K562 (cell line): ENCODE results near the gene SLC8A1. TPM values are rescaled to one million over a fixed set of nuclear protein-coding genes. Genes with fewer than 3 reads are reported as not detected.

Experiments used
- ATAC-seq: fragments of 200-7000 bp; cut with Tn5 transposase; 3 replicates; pipeline ENCODE4 v1.9.1; 2020; ENCODE audit warnings: moderate library complexity
- BruUV-seq: library from RNA; stranded (reverse); fragments of 400-500 nt; replicated peaks from 2 replicates; lab custom pipeline; 2021; lab: Mats Ljungman, UMichigan
- CTCF ChIA-PET: fragments of 300-600 bp; formaldehyde crosslinking; extraction: SDS; loops from one replicate; lab custom pipeline; 2021; ENCODE audit warnings: low intra/inter-chr PET ratio; lab: Yijun Ruan, JAX
- POLR2A ChIA-PET: fragments of 300-600, 350-650 bp; sonication (Branson Sonifier 250); formaldehyde crosslinking; extraction: SDS; loops from one replicate; lab custom pipeline; 2021; ENCODE audit warnings: antibody characterized with exemption, inconsistent platforms; lab: Yijun Ruan, JAX
- DNase-seq, 4 experiments: peaks; one replicate each; pipeline versions ENCODE4 v3.0.0 to v3.0.0-alpha.2; 2011 to 2018; ENCODE audit warnings: low spot score in 3 of 4, mixed read lengths in 3 of 4; ENCODE audit errors: extremely low read depth in 1 of 4
- FAIRE-seq: peaks from 2 replicates; lab custom pipeline; 2011; peaks lifted over from hg19 to GRCh38; lab: Jason Lieb, UNC
- H2AFZ ChIP-seq: 2 replicates; pipeline ENCODE4 v1.6.0; 2011; ENCODE audit warnings: low read depth, low read length, control low read depth, inconsistent platforms
- H3K27ac ChIP-seq: fragments of 200-600 bp; 3 replicates; pipeline ENCODE4 v1.8.0; 2011; ENCODE audit warnings: low read depth, mild to moderate bottlenecking, control low read depth, inconsistent platforms, low read length, moderate library complexity, mixed read lengths; ENCODE audit errors: extremely low read depth
- H3K27me3 ChIP-seq, 2 experiments: fragments of 300-600 bp in 1 of 2; 2 replicates in 1 of 2; 3 replicates in 1 of 2; pipeline versions ENCODE4 v1.6.0 to v1.8.0; 2011; ENCODE audit warnings: inconsistent platforms in 2 of 2, low read length in 2 of 2, mild to moderate bottlenecking in 1 of 2, mixed read lengths in 1 of 2, moderate library complexity in 1 of 2; ENCODE audit not compliant: control insufficient read depth in 2 of 2, insufficient read depth in 2 of 2
- H3K36me3 ChIP-seq: fragments of 300-600 bp; 3 replicates; pipeline ENCODE4 v1.8.0; 2011; ENCODE audit warnings: mild to moderate bottlenecking, low read length, inconsistent platforms; ENCODE audit not compliant: control insufficient read depth, insufficient read depth
- H3K4me1 ChIP-seq, 2 experiments: fragments of 200-600 bp in 1 of 2; replicated peaks in 1 of 2; 2 replicates in 1 of 2; 3 replicates in 1 of 2; pipeline versions ENCODE4 v1.5.1 to v1.8.0; 2011; ENCODE audit warnings: inconsistent platforms in 2 of 2, low read length in 2 of 2, mild to moderate bottlenecking in 1 of 2, mixed read lengths in 1 of 2, moderate library complexity in 1 of 2; ENCODE audit not compliant: control insufficient read depth in 2 of 2, insufficient read depth in 2 of 2
- H3K4me2 ChIP-seq: 2 replicates; pipeline ENCODE4 v1.6.1; 2011; ENCODE audit warnings: low read length, control low read depth, inconsistent platforms, mixed read lengths; ENCODE audit not compliant: insufficient read depth
- H3K4me3 ChIP-seq: fragments of 200-600 bp; sonication (generic), shearing (Covaris generic); 2 replicates; pipeline ENCODE4 v1.5.1; 2016; ENCODE audit warnings: control low read depth, inconsistent platforms
- H3K79me2 ChIP-seq: fragments of 200-600 bp; 3 replicates; pipeline ENCODE4 v1.8.0; 2011; ENCODE audit warnings: low read length, inconsistent platforms; ENCODE audit not compliant: control insufficient read depth, insufficient read depth
- H3K9ac ChIP-seq, 2 experiments: 2 replicates each; pipeline versions ENCODE4 v1.6.0 to v1.6.1; 2011; ENCODE audit warnings: low read depth in 2 of 2, low read length in 2 of 2, control low read depth in 1 of 2, inconsistent platforms in 1 of 2, mild to moderate bottlenecking in 1 of 2, mixed read lengths in 1 of 2; ENCODE audit not compliant: insufficient read depth in 1 of 2
- H3K9me1 ChIP-seq: one replicate; pipeline ENCODE4 v1.6.0; 2011; ENCODE audit warnings: inconsistent platforms, mild to moderate bottlenecking, low read length, moderate library complexity; ENCODE audit not compliant: control insufficient read depth, insufficient read depth
- H3K9me3 ChIP-seq: replicated peaks from 2 replicates; pipeline ENCODE4 v1.5.1; 2011; ENCODE audit warnings: low read depth, low read length, inconsistent platforms; ENCODE audit not compliant: control insufficient read depth, insufficient read depth
- H4K20me1 ChIP-seq: replicated peaks from 2 replicates; pipeline ENCODE4 v1.6.1; 2011; ENCODE audit warnings: low read length, inconsistent platforms, mixed read lengths; ENCODE audit not compliant: control insufficient read depth, insufficient read depth
- CBX2 ChIP-seq: fragments of 200-600 bp; sonication (generic); IDR thresholded peaks from one replicate; pipeline ENCODE4 v1.6.1; 2012; ENCODE audit warnings: mild to moderate bottlenecking, low read length, inconsistent platforms; ENCODE audit not compliant: insufficient read depth, poor library complexity, severe bottlenecking
- CREM ChIP-seq: IDR thresholded peaks from 2 replicates; pipeline ENCODE4 v1.6.1; 2014; ENCODE audit warnings: antibody characterized with exemption, low read depth
- HMG20B ChIP-seq: fragments of 250-450 bp; sonication (Bioruptor Pico); IDR thresholded peaks from 2 replicates; pipeline ENCODE4 v1.5.0; 2021; ENCODE audit warnings: mild to moderate bottlenecking
- HNRNPLL ChIP-seq: fragments of 200-400 bp; formaldehyde crosslinking; IDR thresholded peaks from 2 replicates; pipeline ENCODE4 v1.6.1; 2017; ENCODE audit warnings: low read length, low read depth, mild to moderate bottlenecking; ENCODE audit not compliant: poor library complexity, severe bottlenecking
- NCOA2 ChIP-seq, 2 experiments: fragments of 450-650 bp; IDR thresholded peaks; 2 replicates each; pipeline ENCODE4 v1.6.1; 2018; ENCODE audit warnings: mild to moderate bottlenecking in 2 of 2, moderate library complexity in 1 of 2; ENCODE audit not compliant: partially characterized antibody in 2 of 2
- SRSF9 ChIP-seq: fragments of 200-400 bp; formaldehyde crosslinking; IDR thresholded peaks from 2 replicates; pipeline ENCODE4 v1.6.1; 2017; ENCODE audit warnings: low read depth, low read length, borderline replicate concordance
- ZNF146 ChIP-seq: IDR thresholded peaks from one replicate; pipeline ENCODE4 v1.6.1; 2018; ENCODE audit warnings: missing compliant biosample characterization; ENCODE audit not compliant: unreplicated experiment
- WGBS: fragments of 100-300 bp; shearing (Covaris generic); methylation state at CpG from one replicate; pipeline ENCODE4 v1.1.6; 2016; ENCODE audit warnings: low coverage, mixed read lengths; ENCODE audit not compliant: insufficient coverage; ENCODE audit errors: missing lambda C conversion rate; 5-methylcytosine and 5-hydroxymethylcytosine counted together
- in situ Hi-C: fragments of 300-500 bp; cut with MboI; formaldehyde crosslinking; loops from 4 replicates; pipeline ENCODE4 v1.15.0; 2018; ENCODE audit warnings: inconsistent platforms, mixed read lengths
- intact Hi-C: fragments of 100-400 bp; cut with micrococcal nuclease; formaldehyde crosslinking; loops from 2 replicates; pipeline ENCODE4 v1.14.2; 2022
- polyA plus RNA-seq, 8 experiments: library from polyadenylated mRNA; depleted of rRNA in 4 of 8; stranded (reverse) in 5 of 8; unstranded in 3 of 8; fragments of >200 nt; fragmentation: Nextera tagmentation in 2 of 8; fragmentation: Illumina TruSeq in 1 of 8; extraction: Ambion mirVana in 2 of 8; extraction: Trizol in 1 of 8; gene quantifications; 2 replicates each; pipeline versions ENCODE4 v1.2.1 to v1.2.3, GENCODE V29; 2011 to 2014; ENCODE audit warnings: inconsistent platforms in 1 of 8, missing spikeins in 1 of 8
- total RNA-seq, 7 experiments: library from RNA; depleted of rRNA in 6 of 7; stranded (reverse); fragments of >200 nt in 6 of 7; fragmentation: Illumina TruSeq in 2 of 7; extraction: Trizol in 2 of 7; gene quantifications; 2 replicates each; pipeline versions ENCODE4 v1.2.1 to v1.2.3, GENCODE V29; 2011 to 2021; ENCODE audit warnings: low replicate concordance in 1 of 7
- TF ChIP-seq, protein P1 (sequence below): fragments of 250-450 bp; sonication (Bioruptor Pico); IDR thresholded peaks from 2 replicates; pipeline ENCODE4 v1.9.0; 2021; ENCODE audit warnings: mild to moderate bottlenecking, inconsistent platforms
- TF ChIP-seq, protein P2 (sequence below): fragments of 450-650 bp; IDR thresholded peaks from 2 replicates; pipeline ENCODE4 v1.6.1; 2016; ENCODE audit warnings: mild to moderate bottlenecking, moderate library complexity

The SLC8A1 gene
- total and polyA plus RNA-seq, 9 of the 15 experiments (the other 6 are each of a cell fraction or from before 2014, with no cell fraction given), result not detected

DNA sequence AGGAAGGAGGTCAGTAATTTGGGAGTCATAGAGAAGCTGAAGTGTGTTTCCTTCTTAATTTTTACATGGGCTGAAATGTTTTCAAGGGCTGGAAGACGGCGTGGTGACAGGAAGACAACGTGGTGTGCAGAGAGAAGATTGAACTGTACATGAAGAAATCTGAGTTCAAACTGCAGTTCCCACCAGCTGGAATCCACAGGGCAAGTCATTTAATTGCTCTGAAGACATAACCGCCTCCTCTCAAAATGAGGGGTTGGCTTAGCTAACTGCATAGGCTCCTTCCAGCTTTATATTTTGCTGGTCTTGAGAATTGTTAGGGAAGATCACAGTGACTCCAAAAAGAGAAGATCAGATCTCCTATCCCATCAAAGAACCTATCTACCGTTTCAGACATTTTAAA is 103.9 kb downstream of the SLC8A1 start:
- H3K4me1 ChIP-seq, result no peaks in the 10 kb centered on the region
- FAIRE-seq (no peak), ATAC-seq (no peak), DNase-seq (no peak)
- no peaks in the 10 kb centered on the region for H3K9me1 ChIP-seq
- no peaks in the 10 kb centered on the region for H4K20me1 ChIP-seq
- intact Hi-C loops (no loop called here), in situ Hi-C loops (no loop called here)
- H3K27me3 ChIP-seq, result no peaks in the 10 kb centered on the region
- H3K4me3 ChIP-seq, result no peak overlapping the region
- H3K79me2 ChIP-seq, result no peaks in the 10 kb centered on the region
- CTCF ChIA-PET, result no interaction called here
- no peak for TF ChIP-seq HNRNPLL
- TF ChIP-seq CREM, result no peak
- TF ChIP-seq ZNF146, result no peak
- no peak for TF ChIP-seq NCOA2 (IDR thresholded peaks at IDR 0.05; ENCODE audit: partially characterized antibody in 2 of 2)
- TF ChIP-seq, protein P1, sequence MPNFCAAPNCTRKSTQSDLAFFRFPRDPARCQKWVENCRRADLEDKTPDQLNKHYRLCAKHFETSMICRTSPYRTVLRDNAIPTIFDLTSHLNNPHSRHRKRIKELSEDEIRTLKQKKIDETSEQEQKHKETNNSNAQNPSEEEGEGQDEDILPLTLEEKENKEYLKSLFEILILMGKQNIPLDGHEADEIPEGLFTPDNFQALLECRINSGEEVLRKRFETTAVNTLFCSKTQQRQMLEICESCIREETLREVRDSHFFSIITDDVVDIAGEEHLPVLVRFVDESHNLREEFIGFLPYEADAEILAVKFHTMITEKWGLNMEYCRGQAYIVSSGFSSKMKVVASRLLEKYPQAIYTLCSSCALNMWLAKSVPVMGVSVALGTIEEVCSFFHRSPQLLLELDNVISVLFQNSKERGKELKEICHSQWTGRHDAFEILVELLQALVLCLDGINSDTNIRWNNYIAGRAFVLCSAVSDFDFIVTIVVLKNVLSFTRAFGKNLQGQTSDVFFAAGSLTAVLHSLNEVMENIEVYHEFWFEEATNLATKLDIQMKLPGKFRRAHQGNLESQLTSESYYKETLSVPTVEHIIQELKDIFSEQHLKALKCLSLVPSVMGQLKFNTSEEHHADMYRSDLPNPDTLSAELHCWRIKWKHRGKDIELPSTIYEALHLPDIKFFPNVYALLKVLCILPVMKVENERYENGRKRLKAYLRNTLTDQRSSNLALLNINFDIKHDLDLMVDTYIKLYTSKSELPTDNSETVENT, result no peak
- no peak for TF ChIP-seq HMG20B (CRISPR knock-in tag)
- TF ChIP-seq CBX2, result no peak
- no peak for TF ChIP-seq SRSF9
- TF ChIP-seq, protein P2, sequence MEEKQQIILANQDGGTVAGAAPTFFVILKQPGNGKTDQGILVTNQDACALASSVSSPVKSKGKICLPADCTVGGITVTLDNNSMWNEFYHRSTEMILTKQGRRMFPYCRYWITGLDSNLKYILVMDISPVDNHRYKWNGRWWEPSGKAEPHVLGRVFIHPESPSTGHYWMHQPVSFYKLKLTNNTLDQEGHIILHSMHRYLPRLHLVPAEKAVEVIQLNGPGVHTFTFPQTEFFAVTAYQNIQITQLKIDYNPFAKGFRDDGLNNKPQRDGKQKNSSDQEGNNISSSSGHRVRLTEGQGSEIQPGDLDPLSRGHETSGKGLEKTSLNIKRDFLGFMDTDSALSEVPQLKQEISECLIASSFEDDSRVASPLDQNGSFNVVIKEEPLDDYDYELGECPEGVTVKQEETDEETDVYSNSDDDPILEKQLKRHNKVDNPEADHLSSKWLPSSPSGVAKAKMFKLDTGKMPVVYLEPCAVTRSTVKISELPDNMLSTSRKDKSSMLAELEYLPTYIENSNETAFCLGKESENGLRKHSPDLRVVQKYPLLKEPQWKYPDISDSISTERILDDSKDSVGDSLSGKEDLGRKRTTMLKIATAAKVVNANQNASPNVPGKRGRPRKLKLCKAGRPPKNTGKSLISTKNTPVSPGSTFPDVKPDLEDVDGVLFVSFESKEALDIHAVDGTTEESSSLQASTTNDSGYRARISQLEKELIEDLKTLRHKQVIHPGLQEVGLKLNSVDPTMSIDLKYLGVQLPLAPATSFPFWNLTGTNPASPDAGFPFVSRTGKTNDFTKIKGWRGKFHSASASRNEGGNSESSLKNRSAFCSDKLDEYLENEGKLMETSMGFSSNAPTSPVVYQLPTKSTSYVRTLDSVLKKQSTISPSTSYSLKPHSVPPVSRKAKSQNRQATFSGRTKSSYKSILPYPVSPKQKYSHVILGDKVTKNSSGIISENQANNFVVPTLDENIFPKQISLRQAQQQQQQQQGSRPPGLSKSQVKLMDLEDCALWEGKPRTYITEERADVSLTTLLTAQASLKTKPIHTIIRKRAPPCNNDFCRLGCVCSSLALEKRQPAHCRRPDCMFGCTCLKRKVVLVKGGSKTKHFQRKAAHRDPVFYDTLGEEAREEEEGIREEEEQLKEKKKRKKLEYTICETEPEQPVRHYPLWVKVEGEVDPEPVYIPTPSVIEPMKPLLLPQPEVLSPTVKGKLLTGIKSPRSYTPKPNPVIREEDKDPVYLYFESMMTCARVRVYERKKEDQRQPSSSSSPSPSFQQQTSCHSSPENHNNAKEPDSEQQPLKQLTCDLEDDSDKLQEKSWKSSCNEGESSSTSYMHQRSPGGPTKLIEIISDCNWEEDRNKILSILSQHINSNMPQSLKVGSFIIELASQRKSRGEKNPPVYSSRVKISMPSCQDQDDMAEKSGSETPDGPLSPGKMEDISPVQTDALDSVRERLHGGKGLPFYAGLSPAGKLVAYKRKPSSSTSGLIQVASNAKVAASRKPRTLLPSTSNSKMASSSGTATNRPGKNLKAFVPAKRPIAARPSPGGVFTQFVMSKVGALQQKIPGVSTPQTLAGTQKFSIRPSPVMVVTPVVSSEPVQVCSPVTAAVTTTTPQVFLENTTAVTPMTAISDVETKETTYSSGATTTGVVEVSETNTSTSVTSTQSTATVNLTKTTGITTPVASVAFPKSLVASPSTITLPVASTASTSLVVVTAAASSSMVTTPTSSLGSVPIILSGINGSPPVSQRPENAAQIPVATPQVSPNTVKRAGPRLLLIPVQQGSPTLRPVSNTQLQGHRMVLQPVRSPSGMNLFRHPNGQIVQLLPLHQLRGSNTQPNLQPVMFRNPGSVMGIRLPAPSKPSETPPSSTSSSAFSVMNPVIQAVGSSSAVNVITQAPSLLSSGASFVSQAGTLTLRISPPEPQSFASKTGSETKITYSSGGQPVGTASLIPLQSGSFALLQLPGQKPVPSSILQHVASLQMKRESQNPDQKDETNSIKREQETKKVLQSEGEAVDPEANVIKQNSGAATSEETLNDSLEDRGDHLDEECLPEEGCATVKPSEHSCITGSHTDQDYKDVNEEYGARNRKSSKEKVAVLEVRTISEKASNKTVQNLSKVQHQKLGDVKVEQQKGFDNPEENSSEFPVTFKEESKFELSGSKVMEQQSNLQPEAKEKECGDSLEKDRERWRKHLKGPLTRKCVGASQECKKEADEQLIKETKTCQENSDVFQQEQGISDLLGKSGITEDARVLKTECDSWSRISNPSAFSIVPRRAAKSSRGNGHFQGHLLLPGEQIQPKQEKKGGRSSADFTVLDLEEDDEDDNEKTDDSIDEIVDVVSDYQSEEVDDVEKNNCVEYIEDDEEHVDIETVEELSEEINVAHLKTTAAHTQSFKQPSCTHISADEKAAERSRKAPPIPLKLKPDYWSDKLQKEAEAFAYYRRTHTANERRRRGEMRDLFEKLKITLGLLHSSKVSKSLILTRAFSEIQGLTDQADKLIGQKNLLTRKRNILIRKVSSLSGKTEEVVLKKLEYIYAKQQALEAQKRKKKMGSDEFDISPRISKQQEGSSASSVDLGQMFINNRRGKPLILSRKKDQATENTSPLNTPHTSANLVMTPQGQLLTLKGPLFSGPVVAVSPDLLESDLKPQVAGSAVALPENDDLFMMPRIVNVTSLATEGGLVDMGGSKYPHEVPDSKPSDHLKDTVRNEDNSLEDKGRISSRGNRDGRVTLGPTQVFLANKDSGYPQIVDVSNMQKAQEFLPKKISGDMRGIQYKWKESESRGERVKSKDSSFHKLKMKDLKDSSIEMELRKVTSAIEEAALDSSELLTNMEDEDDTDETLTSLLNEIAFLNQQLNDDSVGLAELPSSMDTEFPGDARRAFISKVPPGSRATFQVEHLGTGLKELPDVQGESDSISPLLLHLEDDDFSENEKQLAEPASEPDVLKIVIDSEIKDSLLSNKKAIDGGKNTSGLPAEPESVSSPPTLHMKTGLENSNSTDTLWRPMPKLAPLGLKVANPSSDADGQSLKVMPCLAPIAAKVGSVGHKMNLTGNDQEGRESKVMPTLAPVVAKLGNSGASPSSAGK, result no peak
- no peak overlapping the region for H3K27ac ChIP-seq
- no peaks in the 10 kb centered on the region for H3K9me3 ChIP-seq
- no peaks in the 10 kb centered on the region for H3K36me3 ChIP-seq
- H2AFZ ChIP-seq, result no peak overlapping the region
- WGBS, result 0% methylated on average over 5 of the region's 5 CpGs
- BruUV-seq, result no TSS peak
- no peak overlapping the region for H3K9ac ChIP-seq
- no peak overlapping the region for H3K4me2 ChIP-seq
- POLR2A ChIA-PET, result no interaction called here
